ENCODE data around the gene HK3. TPM values are rescaled to one million over a fixed set of nuclear protein-coding genes. Genes with fewer than 3 reads are reported as not detected.

Gene HK3
- total and polyA plus RNA-seq, 2 of the 8 experiments (the other 6 are each of a cell fraction or from before 2014, with no cell fraction given), result not detected

- peak; percentile 32; the same call in 1 of the 2 replicates for TF ChIP-seq SP1 (IDR thresholded peaks at IDR 0.05; ENCODE audit: low read depth, low read length)
- TF ChIP-seq SAP30 (IDR thresholded peaks at IDR 0.05; ENCODE audit: insufficient read depth, insufficient replicate concordance, low read length), result peak; percentile 100
- peak; percentile 19; the same call in 1 of the 2 replicates for TF ChIP-seq TBP (IDR thresholded peaks at IDR 0.05; ENCODE audit: low read depth, low read length)
- TF ChIP-seq POLR2AphosphoS5 (IDR thresholded peaks at IDR 0.05; ENCODE audit: low read depth, low read length), result peak; percentile 71
- 0 out of 2 replicates have a peak, but pooled peaks have one; percentile 53 for TF ChIP-seq TCF12 (IDR thresholded peaks at IDR 0.05; ENCODE audit: low read depth, low read length)
- TF ChIP-seq RFX5 (IDR thresholded peaks at IDR 0.05; ENCODE audit: borderline replicate concordance, low read depth, low read length), result peak; percentile 44; the same call in 1 of the 2 replicates
- TF ChIP-seq BACH1 (IDR thresholded peaks at IDR 0.05; ENCODE audit: low read length), result peak; percentile 68
- TF ChIP-seq HDAC6 (IDR thresholded peaks at IDR 0.05; ENCODE audit: low read depth, low read length), result no peak
- TF ChIP-seq SP4 (IDR thresholded peaks at IDR 0.05; ENCODE audit: low read length), result peak; percentile 68; the same call in 1 of the 2 replicates
- peak; percentile 58 for TF ChIP-seq TEAD4 (IDR thresholded peaks at IDR 0.05; ENCODE audit: low read depth, low read length)
- peak; percentile 98 for TF ChIP-seq TAF7 (optimal IDR thresholded peaks at IDR 0.05; ENCODE audit: borderline replicate concordance, low read depth, low read length)
- TF ChIP-seq RAD21 (IDR thresholded peaks at IDR 0.05 in 1 of 2, conservative IDR thresholded peaks at IDR 0.05 in 1 of 2; ENCODE audit: low read depth in 2 of 2, low read length in 2 of 2), result peak; percentile 13 to 46; a peak in 2 of 4 replicates
- TF ChIP-seq JUND (IDR thresholded peaks at IDR 0.05; ENCODE audit: low read length), result peak; percentile 77
- no peak for TF ChIP-seq CTCF (IDR thresholded peaks at IDR 0.05; ENCODE audit: control extremely low read depth in 1 of 3, insufficient read depth in 1 of 3, low read depth in 1 of 3, low read length in 3 of 3)
- no peak for TF ChIP-seq KDM4A (IDR thresholded peaks at IDR 0.05; ENCODE audit: low read depth, low read length, severe bottlenecking)
These were observed 61.4 kb downstream of the HK3 start (continued) for GRCh38 chr5:176837707-176838115.

Data from H1 (cell line).